ENCODE measurements around the gene ABCB4.

The ABCB4 gene

DNA sequence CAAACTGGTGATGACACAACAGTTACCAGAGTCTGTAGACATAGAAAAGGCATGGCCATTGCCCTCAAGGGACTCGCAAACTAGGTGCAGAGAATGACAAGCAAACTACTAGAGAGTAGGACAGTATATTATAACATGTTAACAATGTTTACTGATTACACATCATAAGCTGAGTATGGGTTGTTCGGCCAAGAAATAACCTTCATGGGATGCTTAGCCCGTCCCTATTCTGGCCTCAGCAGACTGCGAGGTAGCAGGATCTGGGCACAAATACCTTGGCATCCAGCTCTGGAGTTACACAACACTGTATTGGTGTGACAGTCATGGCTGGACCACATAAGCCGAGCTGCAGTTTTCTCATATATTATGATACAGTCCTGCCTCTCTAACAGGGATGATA is 51.4 kb downstream of the ABCB4 start:
- no peak for DNase-seq (ENCODE audit: low read depth in 2 of 2)

DNA sequence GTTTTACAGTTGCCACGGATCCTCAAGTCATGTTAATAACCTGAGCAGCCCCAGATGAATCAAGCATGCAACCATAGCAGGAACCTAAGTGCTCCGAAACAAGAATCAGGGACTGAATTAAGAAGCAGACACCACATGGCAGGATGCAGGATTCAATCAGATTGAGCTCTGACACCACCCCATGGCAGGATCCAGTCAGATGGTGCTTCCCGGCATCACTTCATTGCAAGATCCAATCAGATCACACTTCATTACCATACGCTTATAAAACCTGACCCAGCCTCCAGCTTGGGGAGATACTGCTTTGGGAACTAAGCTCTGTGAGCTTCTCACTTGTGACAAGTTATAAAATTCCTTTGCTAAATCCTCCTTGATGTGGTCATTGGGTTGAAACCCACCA is 55.3 kb downstream of the ABCB4 start:
- DNase-seq (ENCODE audit: low read depth in 2 of 2), result no peak

DNA sequence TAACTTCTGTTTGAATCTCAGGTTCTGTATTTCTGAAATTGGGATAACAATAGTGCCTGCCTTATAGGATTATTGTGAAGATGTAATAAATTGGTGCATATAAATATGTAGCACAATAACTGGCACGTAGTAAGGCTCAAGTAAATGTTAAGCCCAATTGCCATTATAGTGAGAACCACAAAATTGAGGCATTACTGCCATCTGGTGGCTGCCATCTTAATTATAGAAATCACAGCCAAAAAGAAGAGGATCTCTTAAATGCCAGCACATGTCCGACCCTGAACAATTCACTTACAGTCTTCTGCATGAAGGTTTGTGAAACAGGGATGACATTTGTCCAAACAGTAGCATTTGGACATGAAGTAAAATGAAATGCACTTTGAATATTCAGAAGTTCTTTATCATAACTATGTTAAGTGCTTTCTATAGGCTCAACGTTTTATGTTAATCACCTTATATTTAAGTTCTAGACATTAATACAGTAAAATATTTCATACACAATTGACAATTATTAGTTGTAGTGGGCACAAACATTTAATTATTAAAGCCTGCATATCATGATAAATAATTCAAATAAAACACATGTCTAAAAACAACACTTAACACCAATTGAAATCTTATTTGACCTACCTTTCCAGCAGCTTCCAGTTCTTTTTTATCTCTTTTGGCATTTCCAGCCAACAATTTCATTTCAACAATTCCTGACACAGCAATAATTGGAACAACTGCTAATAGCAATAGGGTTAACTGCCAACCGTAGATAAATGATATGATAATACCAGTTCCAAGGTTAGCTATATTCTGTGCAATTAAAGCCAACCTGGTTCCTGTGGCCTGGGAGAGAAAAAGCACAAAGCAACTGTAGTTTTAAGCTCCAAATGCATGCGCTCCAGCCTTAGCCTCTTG is 58.5 kb downstream of the ABCB4 start:
- DNase-seq (ENCODE audit: low read depth in 2 of 2), result peak; percentile 22 to 61

DNA sequence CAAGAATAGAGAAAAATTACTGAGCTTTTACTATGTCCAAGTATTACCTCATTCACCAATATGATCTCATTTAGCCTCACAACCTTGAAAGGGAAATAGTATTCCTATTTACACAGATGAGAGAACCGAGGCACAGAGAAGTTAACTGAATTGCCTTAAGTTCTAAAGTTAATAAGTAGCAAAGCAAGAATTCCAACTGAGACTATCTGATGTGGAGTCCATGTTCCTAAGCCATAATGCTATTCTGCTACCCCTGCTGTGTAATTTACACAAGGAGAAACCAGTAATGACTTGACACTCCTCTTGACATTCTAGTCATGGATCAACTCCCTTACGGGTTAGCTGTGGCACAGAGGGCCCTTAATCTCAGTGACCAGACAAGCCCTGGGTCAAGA is 60.7 kb downstream of the ABCB4 start:
- no peak for DNase-seq (ENCODE audit: low read depth in 2 of 2)

DNA sequence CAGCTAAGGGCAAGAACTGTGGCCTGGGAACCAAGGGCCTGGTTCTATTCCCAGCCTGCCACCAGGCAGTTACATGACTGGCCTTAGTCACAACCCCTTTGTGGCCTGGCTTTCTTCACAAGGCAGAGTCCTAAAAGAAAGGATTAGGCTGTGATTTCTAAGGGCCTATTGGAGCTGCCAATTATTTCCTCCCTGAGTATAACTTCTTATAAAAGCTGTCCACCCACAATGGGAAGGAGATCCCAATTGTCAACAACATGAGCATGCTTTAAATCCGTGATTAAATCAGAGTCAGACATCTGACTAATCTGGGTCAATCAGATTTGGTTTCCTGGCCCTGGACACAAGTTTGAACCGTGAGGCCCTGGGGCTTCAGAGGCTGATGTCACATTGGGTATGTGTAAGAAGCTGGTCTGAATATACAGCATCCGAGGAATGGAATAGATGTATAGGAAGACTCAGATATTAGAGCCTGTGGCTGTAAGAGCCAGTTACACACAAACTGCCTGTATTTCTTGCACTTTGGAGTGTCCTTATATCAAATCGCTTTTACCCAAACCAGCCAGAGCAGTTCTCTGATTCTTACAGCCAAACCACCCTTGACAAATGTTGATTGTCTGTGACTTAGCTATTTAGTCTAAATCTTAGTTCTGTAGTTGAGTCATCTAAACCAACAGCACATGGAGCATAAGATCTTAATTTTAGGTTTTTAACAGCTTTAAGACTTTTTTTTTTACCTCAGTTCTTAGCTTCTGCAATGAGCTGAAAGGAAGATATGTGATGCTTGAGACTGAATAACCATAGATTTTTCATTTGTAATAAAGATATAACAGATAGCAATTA is 61.3 kb downstream of the ABCB4 start:
- DNase-seq (ENCODE audit: low read depth in 2 of 2), result no peak

DNA sequence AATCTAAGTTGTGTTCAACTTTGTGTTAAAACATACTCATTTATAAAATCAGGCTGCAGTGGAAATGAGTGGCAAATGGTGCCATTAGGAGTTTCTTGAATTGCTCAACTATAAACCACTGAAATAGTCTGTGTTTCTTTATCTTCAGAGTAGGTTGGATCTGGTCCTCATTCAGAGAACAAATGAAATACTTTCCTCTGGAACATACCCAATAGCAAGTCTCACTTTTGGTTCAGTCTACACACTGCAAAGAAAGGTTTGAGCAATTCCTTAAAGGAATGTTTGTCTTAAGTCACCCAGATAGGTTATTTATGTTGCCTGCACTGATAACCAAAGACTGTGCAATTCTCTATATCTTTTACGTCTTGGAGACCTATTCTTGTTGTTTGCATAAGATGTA is 62.5 kb downstream of the ABCB4 start:
- no peak for DNase-seq (ENCODE audit: low read depth in 2 of 2)

DNA sequence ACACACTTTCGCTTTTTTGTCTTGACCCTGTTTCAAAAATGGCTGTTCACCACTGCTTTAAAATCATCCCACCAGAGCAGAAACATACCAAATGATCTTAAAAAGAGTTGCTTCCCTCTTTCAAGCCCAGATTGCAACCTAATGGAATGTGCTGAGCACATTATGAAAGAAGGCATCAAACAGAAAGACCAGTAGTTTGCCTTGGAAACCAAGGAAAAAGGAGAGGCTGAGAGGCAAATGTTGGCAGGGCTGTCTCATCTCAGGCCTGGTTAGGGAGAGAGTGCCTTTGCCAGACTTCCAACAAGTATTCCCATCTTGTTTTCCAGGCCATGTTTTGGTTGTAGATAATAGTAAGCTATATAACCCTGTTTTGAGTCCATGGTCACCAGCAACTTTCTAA is 64.3 kb downstream of the ABCB4 start:
- DNase-seq (ENCODE audit: low read depth in 2 of 2), result no peak

DNA sequence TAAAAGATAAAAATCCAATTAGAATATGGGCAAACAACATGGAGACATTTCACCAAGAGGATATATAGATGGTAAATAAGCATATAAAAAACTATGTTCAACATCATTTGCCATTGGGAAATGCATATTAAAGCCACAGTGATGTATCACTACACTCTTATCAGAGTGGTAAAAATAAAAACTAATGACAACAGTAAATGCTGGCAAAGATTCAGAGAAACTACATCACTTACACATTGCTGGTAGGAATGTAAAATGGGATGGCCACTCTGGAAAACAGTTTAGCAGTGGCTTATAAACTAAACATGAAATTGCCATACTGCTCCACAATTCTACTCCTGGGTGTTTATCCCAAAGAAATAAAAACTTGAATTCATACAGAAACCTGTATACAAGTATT is 70.8 kb downstream of the ABCB4 start:
- no peak for DNase-seq (ENCODE audit: low read depth in 2 of 2)

DNA sequence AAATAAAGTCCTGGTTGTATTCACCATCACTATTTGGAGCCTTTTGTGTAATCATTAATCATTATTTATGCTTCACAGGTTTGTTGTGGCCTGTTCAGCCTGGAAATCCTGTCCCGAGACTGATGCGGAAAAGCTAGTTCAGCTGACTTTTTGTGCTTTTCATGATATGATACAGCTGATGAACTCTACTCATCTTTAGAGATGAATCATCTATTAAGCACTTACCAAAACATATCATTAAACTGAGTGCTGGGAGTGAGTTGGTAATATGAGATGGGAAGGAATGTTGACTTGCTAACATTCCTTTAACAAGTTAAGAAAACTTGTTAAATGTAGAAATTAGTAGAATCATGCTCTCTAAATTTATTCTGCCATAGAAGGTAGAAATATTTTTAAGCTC is 77.0 kb downstream of the ABCB4 start:
- DNase-seq (ENCODE audit: low read depth in 2 of 2), result no peak

DNA sequence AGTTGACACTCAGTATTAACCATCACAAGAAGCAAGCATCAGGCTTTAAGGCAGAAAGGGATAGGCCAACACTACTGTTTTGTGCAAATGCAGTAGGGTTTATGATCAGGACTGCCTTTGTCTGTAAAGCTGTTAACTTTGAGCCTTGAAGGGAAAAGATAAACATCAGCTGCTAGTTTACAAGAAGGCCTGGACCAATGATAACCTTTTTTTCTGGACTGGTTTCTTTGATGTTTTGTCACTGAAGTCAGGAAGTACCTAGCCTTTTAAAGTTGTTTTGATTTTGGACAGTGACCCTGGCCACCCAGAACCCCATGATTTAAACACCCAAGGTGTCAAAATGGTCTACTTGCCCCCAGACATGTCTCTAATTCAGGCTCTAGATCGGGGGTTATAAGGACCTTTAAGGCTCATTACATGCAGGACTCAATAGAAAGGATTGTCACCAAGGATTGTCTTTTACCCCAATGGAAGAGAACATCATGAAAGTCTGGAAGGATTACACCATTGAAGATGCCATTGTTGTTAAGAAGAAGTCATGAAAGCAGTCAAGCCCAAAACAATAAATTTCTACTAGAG is 79.9 kb downstream of the ABCB4 start:
- no peak for DNase-seq (ENCODE audit: low read depth in 2 of 2)

DNA sequence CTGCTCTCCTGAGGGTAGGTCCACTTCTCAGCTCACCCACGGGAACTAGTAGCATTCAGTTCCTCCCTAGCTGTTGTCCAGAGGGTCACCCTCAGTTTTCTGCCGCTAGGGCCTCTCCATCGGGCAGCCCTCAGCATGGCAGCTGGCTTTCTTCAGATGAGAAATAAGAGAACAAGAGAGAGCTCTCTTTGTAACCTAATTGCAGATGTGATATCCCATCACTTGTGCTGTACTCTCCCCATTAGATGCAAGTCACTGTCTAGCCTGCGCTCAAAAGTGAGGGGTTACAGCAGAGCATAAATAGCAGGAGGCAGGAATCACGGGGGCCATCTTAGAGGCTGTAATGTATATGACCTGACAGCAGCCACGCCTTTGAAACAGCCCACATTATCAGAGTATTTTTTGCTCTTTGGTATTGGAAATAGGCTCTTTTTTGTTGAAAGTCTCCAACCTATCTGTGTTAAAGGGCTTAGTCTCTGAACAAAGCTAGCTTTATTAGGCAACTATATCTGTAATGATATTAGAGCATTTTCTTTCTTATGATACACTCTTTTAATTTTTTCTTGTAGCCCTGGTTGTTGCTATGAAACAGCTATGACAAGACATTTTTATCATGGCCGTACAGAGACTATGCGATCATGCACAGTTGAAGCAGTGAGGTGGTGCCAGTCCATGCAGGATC is 84.3 kb downstream of the ABCB4 start:
- no peak for DNase-seq (ENCODE audit: low read depth in 2 of 2)

DNA sequence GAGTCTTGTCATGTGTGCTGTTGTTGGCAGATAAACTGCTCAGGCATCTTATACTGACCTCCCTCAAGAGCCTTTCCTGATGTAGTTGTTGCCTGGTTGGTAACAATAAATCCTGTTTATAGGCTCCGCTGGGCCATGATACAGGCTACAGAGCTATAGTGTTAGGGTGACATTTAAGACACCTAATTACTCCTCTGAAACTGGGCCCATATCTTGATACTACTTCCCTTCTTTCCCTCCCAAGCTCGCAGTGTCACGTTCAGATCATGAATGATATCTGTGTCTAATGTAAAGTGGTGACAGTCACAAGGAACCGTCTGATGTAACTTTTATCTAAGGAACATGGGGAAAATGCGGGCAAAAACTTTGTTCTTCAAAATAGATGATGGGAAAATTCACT is 94.6 kb downstream of the ABCB4 start:
- DNase-seq (ENCODE audit: low read depth in 2 of 2), result no peak

DNA sequence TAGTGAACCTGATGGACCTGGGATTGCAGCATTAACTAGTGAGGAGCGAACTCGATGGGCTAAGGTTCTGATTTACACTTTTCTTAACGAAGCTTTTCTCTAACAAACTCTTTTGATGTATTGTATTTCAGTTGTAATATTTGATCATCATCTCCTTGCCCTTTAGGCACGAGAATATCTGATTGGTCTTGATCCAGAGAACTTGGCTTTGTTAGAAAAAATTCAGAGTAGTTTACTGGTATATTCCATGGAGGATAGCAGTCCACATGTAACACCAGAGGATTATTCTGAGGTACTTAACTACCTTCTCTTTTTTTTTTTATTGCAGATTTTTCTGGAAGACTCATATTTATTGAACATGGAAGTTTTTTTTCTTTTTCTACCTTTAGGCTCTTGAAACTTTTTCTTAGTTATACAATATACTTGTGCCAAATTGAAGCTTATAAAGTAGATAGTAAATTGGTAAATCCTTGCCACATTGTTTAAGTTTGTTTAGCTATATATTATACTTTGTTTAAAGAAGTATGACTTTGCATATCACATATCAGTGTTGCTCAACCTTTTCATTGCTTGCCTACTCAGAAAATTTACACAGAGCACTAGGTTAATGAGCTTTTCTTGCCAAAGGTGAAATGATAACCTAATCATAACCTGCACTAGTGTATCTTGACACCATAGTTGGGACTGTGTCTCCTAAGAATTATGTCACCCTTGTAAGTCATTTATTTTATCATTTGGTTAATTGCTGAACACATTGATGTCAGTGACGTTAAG is 99.6 kb downstream of the ABCB4 start:
- DNase-seq (ENCODE audit: low read depth in 2 of 2), result no peak

DNA sequence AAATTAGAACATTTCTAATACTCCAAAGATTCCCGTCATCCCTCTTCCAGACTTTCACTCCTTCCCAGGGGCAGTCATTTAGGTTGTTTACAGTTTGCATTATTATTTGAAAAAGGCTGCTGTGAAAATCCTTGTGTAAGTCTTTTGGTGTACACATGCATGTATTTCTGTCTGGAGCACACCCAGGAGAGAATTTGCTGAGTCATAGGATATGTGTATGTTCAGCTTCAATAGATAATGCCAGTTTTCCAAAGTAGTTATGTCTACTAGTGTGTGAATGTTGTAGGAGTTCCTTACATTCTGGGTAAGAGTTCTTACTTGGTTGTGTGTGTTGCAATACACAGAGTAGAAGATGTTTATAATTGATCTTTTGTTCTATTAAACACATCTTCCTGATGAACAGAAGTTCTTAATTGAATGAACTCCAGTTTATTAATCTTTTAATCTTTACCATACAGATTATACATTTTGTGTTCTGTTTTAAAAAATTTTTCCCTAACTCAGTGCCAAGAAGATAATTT is 104.8 kb downstream of the ABCB4 start:
- DNase-seq (ENCODE audit: low read depth in 2 of 2), result no peak

DNA sequence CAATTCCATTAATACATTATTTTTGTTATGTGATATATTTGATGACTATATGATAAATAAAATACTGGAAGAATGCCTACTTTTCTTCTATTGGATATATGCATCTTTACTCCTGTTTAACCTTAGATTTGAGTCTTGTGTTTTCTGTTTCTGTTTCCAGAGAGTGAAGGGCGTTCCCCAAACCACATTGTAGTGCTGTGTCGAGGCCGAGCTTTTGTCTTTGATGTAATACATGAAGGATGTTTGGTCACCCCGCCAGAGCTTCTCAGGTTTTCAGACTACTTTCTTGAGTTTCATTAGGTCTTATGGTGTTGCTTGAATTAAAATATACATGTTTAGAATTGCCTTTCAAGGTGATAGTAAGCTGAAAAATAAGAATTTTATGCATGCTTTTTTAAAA is 106.3 kb downstream of the ABCB4 start:
- no peak for DNase-seq (ENCODE audit: low read depth in 2 of 2)

DNA sequence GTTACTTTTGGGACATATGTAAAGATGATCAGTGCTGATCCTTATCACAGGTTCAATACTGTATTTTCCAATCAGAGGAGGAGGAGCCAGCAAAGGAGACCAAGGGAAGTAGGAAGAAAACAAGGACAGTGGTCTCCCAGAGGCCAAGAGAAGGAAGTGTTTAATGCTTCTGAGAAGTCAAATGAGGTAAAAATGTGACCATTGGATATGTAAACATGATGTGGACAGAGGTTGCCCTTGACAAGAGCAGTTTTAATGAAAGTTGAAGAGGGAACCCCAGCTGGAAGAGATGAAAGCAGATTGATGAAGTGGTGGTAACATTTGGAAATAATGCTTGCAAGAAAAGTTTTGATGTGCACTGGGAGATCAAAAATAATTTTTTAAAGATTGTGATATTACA is 111.2 kb downstream of the ABCB4 start:
- no peak for DNase-seq (ENCODE audit: low read depth in 2 of 2)

DNA sequence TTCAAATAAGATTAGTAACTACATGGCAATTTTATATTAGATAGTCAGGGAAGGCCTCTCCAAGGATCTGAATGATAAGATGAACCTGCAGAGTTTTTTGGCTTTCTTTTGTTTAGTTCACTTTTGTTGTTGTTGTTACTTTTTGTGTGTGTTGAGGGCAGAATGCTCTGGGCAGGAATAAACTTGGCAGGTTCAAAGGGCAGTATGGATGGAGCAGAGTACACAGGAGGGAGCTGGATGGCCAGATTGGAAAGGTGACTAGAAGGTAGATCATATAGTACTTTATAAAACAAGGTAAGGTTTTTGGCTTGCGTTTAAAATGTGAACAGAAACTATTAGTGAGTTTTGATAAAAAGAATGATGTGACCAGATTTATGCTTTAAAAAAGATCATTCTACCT is 112.1 kb downstream of the ABCB4 start:
- DNase-seq (ENCODE audit: low read depth in 2 of 2), result no peak

DNA sequence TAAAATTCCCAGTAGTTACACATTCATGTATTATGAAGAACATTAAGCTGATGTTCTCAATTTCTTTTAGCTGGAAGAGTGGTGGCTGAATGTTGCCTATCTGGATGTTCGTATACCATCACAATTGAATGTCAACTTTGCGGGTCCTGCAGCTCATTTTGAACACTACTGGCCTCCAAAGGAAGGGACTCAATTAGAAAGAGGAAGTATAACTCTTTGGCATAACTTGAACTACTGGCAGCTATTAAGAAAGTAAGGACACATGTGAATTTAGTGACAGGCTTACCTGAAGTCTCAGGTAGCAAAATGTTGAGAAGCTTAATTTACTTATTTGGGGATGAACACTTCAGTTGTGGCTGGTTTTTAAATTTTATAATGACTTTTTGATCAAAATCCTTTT is 114.2 kb downstream of the ABCB4 start:
- no peak for DNase-seq (ENCODE audit: low read depth in 2 of 2)

DNA sequence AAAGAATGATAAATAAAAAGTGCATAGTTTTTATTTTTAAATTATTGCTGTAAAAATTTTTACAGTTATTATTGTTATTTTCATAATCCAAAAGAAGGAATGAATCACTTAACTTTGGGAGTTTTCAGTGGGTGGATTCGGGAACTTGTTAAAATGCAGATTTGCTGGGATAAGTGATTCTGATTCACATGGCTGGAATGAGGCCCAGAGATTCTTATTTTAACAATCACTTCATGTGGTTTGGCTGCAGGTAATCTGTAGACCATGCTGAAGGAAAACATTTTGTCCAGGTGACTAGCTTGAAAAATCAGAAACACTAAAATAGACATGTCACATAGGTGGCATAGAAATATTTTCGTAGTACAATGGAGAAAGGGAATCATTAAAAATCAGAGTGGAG is 116.1 kb downstream of the ABCB4 start:
- DNase-seq (ENCODE audit: low read depth in 2 of 2), result no peak

DNA sequence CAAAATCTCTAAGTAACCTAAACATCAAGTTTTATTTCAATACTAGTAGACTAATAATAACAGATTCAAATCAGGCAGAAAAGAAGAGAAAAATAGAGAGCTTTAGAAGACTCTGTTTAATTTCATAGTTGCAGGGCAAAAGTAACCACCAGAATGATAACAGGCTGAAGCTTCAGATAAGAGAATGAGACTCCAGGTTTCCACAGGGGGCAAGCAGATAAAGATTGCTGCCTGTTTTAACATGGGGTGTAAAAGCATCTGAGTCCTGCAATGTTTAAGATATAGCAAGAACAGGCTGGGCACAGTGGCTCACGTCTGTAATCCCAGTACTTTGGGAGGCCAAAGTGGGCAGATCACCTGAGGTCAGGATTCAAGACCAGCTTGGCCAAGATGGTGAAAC is 119.0 kb downstream of the ABCB4 start:
- DNase-seq (ENCODE audit: low read depth in 2 of 2), result no peak

DNA sequence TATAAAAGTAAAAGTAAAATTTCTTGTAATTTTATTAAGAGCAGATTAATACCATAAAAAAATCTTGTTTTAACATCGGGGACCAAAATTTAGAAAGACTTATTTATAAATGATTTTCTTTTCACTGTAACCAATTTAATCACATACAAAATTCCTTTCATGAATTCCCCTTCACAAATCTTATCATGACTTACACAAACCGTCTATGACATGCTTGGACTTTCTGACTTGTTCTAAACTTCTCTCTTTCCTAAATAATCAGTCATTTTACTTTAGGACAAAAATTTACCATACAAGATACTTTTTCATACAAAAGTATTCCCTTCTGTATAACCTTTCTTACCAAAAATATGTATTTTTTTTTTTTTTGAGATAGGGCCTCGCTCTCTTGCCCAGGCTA is 120.7 kb downstream of the ABCB4 start:
- no peak for DNase-seq (ENCODE audit: low read depth in 2 of 2)

Measured in stimulated activated CD4-positive, alpha-beta T cell treated with anti-CD3 and anti-CD28 coated beads, Interleukin-15, amount 100 ng/mL, for 48 hours (primary cell).